ENCODE data around the gene CDKN2A. TPM values are rescaled to one million over a fixed set of nuclear protein-coding genes. Genes with fewer than 3 reads are reported as not detected.

CDKN2A gene
- total and polyA plus RNA-seq, 2 donors (not counting 1 experiment from before 2014, with no cell fraction given), result 6.4 to 11.7 TPM

DNA sequence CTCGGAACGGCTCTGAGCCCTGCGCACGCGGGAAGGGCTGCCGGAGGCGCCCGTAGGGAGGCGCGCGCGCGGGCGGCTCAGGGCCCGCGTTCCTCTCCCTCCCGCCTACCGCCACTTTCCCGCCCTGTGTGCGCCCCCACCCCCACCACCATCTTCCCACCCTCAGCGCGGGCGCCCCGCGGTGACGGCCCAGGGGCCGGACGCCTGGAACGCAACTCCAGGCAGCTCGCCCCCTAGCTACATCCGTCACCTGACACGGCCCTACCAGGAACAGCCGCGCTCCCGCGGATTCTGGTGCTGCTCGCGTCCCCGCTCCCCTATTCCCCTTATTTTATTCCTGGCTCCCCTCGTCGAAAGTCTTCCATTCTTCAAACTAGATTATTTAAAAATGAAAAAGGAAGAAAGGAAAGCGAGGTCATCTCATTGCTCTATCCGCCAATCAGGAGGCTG, 389 bp upstream of the CDKN2A start, which contains the start of gene CDKN2B-AS1:
TSS of gene CDKN2B-AS1 (plus strand) at position 236 of the 450 bp plus-strand sequence.
- ChIA-PET CTCF (interaction anchor here (0.6 to 6.8 kb wide), 11 partner anchors 9 to 458 kb away, joined by 3 to 60 read pairs (median 4); partner anchors contain the start of gene CDKN2B), POLR2A (interaction anchor here (0.6 to 1.7 kb wide), 3 partner anchors 14 to 327 kb away, joined by 4 to 7 read pairs (median 5); partner anchors contain the start of gene CDKN2B)
- no peaks in the 10 kb centered on the region for H3K9me3 Mint-ChIP-seq (ENCODE audit: insufficient read depth)
- TF ChIP-seq, protein P1, sequence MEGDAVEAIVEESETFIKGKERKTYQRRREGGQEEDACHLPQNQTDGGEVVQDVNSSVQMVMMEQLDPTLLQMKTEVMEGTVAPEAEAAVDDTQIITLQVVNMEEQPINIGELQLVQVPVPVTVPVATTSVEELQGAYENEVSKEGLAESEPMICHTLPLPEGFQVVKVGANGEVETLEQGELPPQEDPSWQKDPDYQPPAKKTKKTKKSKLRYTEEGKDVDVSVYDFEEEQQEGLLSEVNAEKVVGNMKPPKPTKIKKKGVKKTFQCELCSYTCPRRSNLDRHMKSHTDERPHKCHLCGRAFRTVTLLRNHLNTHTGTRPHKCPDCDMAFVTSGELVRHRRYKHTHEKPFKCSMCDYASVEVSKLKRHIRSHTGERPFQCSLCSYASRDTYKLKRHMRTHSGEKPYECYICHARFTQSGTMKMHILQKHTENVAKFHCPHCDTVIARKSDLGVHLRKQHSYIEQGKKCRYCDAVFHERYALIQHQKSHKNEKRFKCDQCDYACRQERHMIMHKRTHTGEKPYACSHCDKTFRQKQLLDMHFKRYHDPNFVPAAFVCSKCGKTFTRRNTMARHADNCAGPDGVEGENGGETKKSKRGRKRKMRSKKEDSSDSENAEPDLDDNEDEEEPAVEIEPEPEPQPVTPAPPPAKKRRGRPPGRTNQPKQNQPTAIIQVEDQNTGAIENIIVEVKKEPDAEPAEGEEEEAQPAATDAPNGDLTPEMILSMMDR (IDR thresholded peaks at IDR 0.05), result no peak
- no peak for TF ChIP-seq EZH2 (IDR thresholded peaks at IDR 0.05; ENCODE audit: borderline replicate concordance, insufficient read depth, low read depth, low read length, poor library complexity, severe bottlenecking)
- ATAC-seq (ENCODE audit: low read depth), result peak; percentile 42
- under 1% methylated on average over 35 of the region's 43 CpGs for WGBS (ENCODE audit: insufficient coverage)
- H3K4me1 Mint-ChIP-seq, result peaks cover 22% of the 10 kb centered on the region
- no peak for DNase-seq
- peak within 1 kb of the TSS; percentile 87 to 94 for H3K27ac ChIP-seq (ENCODE audit: low read length in 2 of 2)
- peaks cover 8% of the 10 kb centered on the region for H4K20me1 ChIP-seq (ENCODE audit: control insufficient read depth, insufficient read depth, low read length, poor library complexity, severe bottlenecking)
- peaks cover 6% of the 10 kb centered on the region for H3K27me3 Mint-ChIP-seq
- peak within 1 kb of the TSS; percentile 76 to 97 (median 86) for H3K4me3 ChIP-seq (ENCODE audit: control extremely low read depth in 1 of 5, extremely low read depth in 1 of 5, insufficient read depth in 1 of 5, low read depth in 2 of 5, low read length in 4 of 5)
- peak within 1 kb of the TSS; percentile 97 for H3K4me2 ChIP-seq (replicated peaks; ENCODE audit: low read depth, low read length, poor library complexity, severe bottlenecking)
- no peaks in the 10 kb centered on the region for H3K36me3 ChIP-seq (replicated peaks in 1 of 2; ENCODE audit: control extremely low read depth in 1 of 2, control insufficient read depth in 1 of 2, extremely low read depth in 1 of 2, insufficient read depth in 2 of 2, low read length in 1 of 2)
- H3K9me3 ChIP-seq (ENCODE audit: control extremely low read depth in 1 of 3, control insufficient read depth in 2 of 3, insufficient read depth in 1 of 3, low read length in 2 of 3), result peaks cover 0 to 7% (median 5%) of the 10 kb centered on the region in 3 donors
- H3K27me3 ChIP-seq (replicated peaks in 1 of 4; ENCODE audit: control extremely low read depth in 1 of 4, control insufficient read depth in 3 of 4, insufficient read depth in 4 of 4, low read length in 3 of 4), result peaks cover 0 to 20% (median 9%) of the 10 kb centered on the region in 4 experiments
- intact Hi-C loops (cut with micrococcal nuclease), result loop anchor here (1.0 to 10.0 kb wide), 10 partner anchors 10 to 1310 kb away; partner anchors contain the start of genes FOCAD, IFNA1, KLHL9 and MTAP
- H3K27ac Mint-ChIP-seq, result peak within 1 kb of the TSS; percentile 95
- H3K9ac ChIP-seq (ENCODE audit: low read length), result peak within 1 kb of the TSS; percentile 96
- peak within 1 kb of the TSS; percentile 97 for H3K4me3 Mint-ChIP-seq
- H3K4me1 ChIP-seq (ENCODE audit: control insufficient read depth in 2 of 2, insufficient read depth in 2 of 2, low read length in 2 of 2), result peaks cover 19 to 26% of the 10 kb centered on the region in 2 donors
- H2AFZ ChIP-seq (ENCODE audit: insufficient read depth, low read depth, low read length, poor library complexity, severe bottlenecking), result peak within 1 kb of the TSS; percentile 88
- H3K79me2 ChIP-seq (ENCODE audit: control insufficient read depth, insufficient read depth, low read length), result peaks cover 9% of the 10 kb centered on the region

DNA sequence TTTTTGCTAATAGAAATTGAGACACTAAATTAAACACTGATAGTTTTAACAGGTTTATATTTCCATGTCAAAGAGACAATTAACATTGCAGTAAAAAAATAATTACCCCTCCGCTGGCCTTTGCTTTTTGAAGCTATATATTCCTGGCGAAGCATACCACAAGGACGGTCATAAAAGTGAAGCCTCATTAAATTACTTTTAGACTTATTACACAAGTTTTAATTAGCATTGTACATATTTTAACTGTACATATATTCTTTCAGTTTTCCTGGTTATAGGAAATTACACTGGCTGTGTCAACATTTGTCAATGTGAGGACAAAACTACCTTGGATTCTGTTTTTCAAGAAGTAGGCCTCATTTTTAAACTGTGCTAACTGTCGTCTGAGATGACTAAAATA, 1.2 kb downstream of the CDKN2A start:
- Histone ChIP-seq H3K9ac (ENCODE audit: low read length) (peak overlapping the region; percentile 83), H3K27ac (ENCODE audit: low read length in 2 of 2) (no peak overlapping the region), H4K20me1 (ENCODE audit: control insufficient read depth, insufficient read depth, low read length, poor library complexity, severe bottlenecking) (peaks cover 11% of the 10 kb centered on the region), H3K36me3 (replicated peaks in 1 of 2; ENCODE audit: control extremely low read depth in 1 of 2, control insufficient read depth in 1 of 2, extremely low read depth in 1 of 2, insufficient read depth in 2 of 2, low read length in 1 of 2) (no peaks in the 10 kb centered on the region), H3K4me3 (ENCODE audit: control extremely low read depth in 1 of 5, extremely low read depth in 1 of 5, insufficient read depth in 1 of 5, low read depth in 2 of 5, low read length in 4 of 5) (peak overlapping the region in 1 of 5 experiments; percentile 3), H3K4me1 (ENCODE audit: control insufficient read depth in 2 of 2, insufficient read depth in 2 of 2, low read length in 2 of 2) (peaks cover 19 to 27% of the 10 kb centered on the region in 2 donors), H3K79me2 (ENCODE audit: control insufficient read depth, insufficient read depth, low read length) (peaks cover 9% of the 10 kb centered on the region), H2AFZ (ENCODE audit: insufficient read depth, low read depth, low read length, poor library complexity, severe bottlenecking) (no peak overlapping the region), H3K27me3 (replicated peaks in 1 of 4; ENCODE audit: control extremely low read depth in 1 of 4, control insufficient read depth in 3 of 4, insufficient read depth in 4 of 4, low read length in 3 of 4) (peaks cover 0 to 35% (median 20%) of the 10 kb centered on the region in 4 experiments), H3K4me2 (replicated peaks; ENCODE audit: low read depth, low read length, poor library complexity, severe bottlenecking) (peak overlapping the region; percentile 97), H3K9me3 (ENCODE audit: control extremely low read depth in 1 of 3, control insufficient read depth in 2 of 3, insufficient read depth in 1 of 3, low read length in 2 of 3) (peaks cover 0 to 11% (median 5%) of the 10 kb centered on the region in 3 donors)
- TF ChIP-seq, protein P1 (IDR thresholded peaks at IDR 0.05), result no peak
- TF ChIP-seq EZH2 (IDR thresholded peaks at IDR 0.05; ENCODE audit: borderline replicate concordance, insufficient read depth, low read depth, low read length, poor library complexity, severe bottlenecking), result no peak
- DNase-seq (no peak), ATAC-seq (ENCODE audit: low read depth) (no peak)
- intact Hi-C loops (cut with micrococcal nuclease), result loop anchor here (10.0 kb wide), 3 partner anchors 548 to 1308 kb away; partner anchors contain the start of genes FOCAD, IFNA1 and KLHL9
- H3K4me1 Mint-ChIP-seq, result peaks cover 24% of the 10 kb centered on the region
- peaks cover 19% of the 10 kb centered on the region for H3K27me3 Mint-ChIP-seq
- WGBS (ENCODE audit: insufficient coverage), result 50% methylated on average over 1 of the region's 4 CpGs
- CTCF ChIA-PET, result interaction anchor here (0.8 to 2.2 kb wide), 3 partner anchors 16 to 251 kb away, joined by 3 to 12 read pairs (median 6); partner anchors contain the start of gene CDKN2B
- H3K27ac Mint-ChIP-seq, result peak overlapping the region; percentile 67
- peak overlapping the region; percentile 97 for H3K4me3 Mint-ChIP-seq
- H3K9me3 Mint-ChIP-seq (ENCODE audit: insufficient read depth), result no peaks in the 10 kb centered on the region
- POLR2A ChIA-PET, result no interaction called here
